SU-DHL-6 (cell line): ENCODE results near the gene SYTL4.

Experiments
- CTCF ChIP-seq: fragments of 200-600 bp; sonication (generic); IDR thresholded peaks from one replicate; pipeline ENCODE4 v1.5.1; 2017; ENCODE audit warnings: antibody characterized with exemption, mild to moderate bottlenecking, low read length, moderate library complexity; ENCODE audit not compliant: insufficient read depth, poor library complexity, severe bottlenecking
- EZH2phosphoT487 ChIP-seq: fragments of 200-600 bp; sonication (generic), shearing (Covaris generic); conservative IDR thresholded peaks from 2 replicates; pipeline ENCODE4 v1.6.1; 2018; ENCODE audit warnings: mild to moderate bottlenecking, antibody characterized with exemption, low read length, moderate library complexity, mixed read lengths

- TF ChIP-seq CTCF (no peak), EZH2phosphoT487 (no peak)
Measured at GRCh38 chrX:100662170-100662569, 69.8 kb downstream of the SYTL4 start.
